Astrocyte (in vitro differentiated cells and primary cell): ENCODE data around the gene KLHDC8B.

ENCODE experiments used
- EZH2 ChIP-seq: IDR thresholded peaks from 2 replicates; pipeline ENCODE4 v1.6.1; 2012; ENCODE audit warnings: mild to moderate bottlenecking, low read length, inconsistent platforms; ENCODE audit not compliant: insufficient read depth
- TF ChIP-seq, protein P1 (sequence below): IDR thresholded peaks from 2 replicates; pipeline ENCODE4 v1.5.1; 2011; ENCODE audit warnings: low read depth, mild to moderate bottlenecking, inconsistent platforms, low read length, moderate library complexity; ENCODE audit not compliant: insufficient read depth

DNA sequence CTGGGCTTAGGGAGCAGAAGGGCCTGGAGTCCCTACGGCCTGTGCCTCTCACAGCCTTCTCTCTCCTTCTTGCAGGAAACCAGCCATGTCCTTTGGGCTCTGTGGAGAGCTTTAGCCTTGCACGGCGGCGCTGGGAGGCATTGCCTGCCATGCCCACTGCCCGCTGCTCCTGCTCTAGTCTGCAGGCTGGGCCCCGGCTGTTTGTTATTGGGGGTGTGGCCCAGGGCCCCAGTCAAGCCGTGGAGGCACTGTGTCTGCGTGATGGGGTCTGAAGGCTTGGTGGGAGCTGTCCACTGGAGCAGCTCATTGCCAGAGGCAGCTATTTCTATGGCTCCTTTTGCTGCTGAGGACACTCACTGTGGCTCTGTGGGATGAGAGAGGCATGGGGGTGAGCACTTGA is 4.1 kb downstream of the KLHDC8B start:
- TF ChIP-seq, protein P1, sequence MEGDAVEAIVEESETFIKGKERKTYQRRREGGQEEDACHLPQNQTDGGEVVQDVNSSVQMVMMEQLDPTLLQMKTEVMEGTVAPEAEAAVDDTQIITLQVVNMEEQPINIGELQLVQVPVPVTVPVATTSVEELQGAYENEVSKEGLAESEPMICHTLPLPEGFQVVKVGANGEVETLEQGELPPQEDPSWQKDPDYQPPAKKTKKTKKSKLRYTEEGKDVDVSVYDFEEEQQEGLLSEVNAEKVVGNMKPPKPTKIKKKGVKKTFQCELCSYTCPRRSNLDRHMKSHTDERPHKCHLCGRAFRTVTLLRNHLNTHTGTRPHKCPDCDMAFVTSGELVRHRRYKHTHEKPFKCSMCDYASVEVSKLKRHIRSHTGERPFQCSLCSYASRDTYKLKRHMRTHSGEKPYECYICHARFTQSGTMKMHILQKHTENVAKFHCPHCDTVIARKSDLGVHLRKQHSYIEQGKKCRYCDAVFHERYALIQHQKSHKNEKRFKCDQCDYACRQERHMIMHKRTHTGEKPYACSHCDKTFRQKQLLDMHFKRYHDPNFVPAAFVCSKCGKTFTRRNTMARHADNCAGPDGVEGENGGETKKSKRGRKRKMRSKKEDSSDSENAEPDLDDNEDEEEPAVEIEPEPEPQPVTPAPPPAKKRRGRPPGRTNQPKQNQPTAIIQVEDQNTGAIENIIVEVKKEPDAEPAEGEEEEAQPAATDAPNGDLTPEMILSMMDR: no peak
- TF ChIP-seq EZH2: no peak
